WTC11 (cell line): ENCODE results near the gene SRPK3. TPM values are rescaled to one million over a fixed set of nuclear protein-coding genes. Genes with fewer than 3 reads are reported as not detected.
A peak's percentile ranks its signal among the peaks of the same experiment; 100 is the strongest.

Experiments
- ATAC-seq: fragments of 200-7000 bp; cut with Tn5 transposase; 2 replicates; pipeline ENCODE4 v1.10.0; 2021; ENCODE audit warnings: mild to moderate bottlenecking, moderate library complexity
- CTCF ChIA-PET: fragments of 300-600 bp; sonication (Branson Sonifier 250); formaldehyde crosslinking; loops from one replicate; lab custom pipeline; 2021; ENCODE audit warnings: antibody characterized with exemption; lab: Charles Lee
- POLR2A ChIA-PET: fragments of 350-600 bp; sonication (Branson Sonifier 250); formaldehyde crosslinking; loops from one replicate; lab custom pipeline; 2021; ENCODE audit warnings: antibody characterized with exemption; lab: Charles Lee
- DNase-seq: peaks from one replicate; pipeline ENCODE4 v3.0.0; 2021; ENCODE audit warnings: low spot score
- H3K27ac Mint-ChIP-seq: 2 replicates; pipeline ENCODE4 v1.8.0; 2021; ENCODE audit warnings: mixed read lengths
- H3K27me3 Mint-ChIP-seq: 2 replicates; pipeline ENCODE4 v1.8.0; 2021; ENCODE audit warnings: low read depth, mild to moderate bottlenecking, moderate library complexity, mixed read lengths
- H3K36me3 Mint-ChIP-seq: 2 replicates; pipeline ENCODE4 v1.8.0; 2021; ENCODE audit warnings: mixed read lengths
- H3K4me1 Mint-ChIP-seq: 2 replicates; pipeline ENCODE4 v1.8.0; 2022; ENCODE audit warnings: mixed read lengths
- H3K4me3 Mint-ChIP-seq: 2 replicates; pipeline ENCODE4 v1.8.0; 2021; ENCODE audit warnings: mild to moderate bottlenecking, moderate library complexity, mixed read lengths
- H3K9me3 Mint-ChIP-seq: 2 replicates; pipeline ENCODE4 v1.8.0; 2021; ENCODE audit warnings: mixed read lengths
- ATF3 ChIP-seq: sonication (generic); formaldehyde crosslinking; conservative IDR thresholded peaks from 2 replicates; pipeline ENCODE4 v1.8.1; 2022; ENCODE audit warnings: mild to moderate bottlenecking, missing genetic modification reagents
- CDX4 ChIP-seq: fragments of 250-450 bp; sonication (Bioruptor Pico); IDR thresholded peaks from 2 replicates; pipeline ENCODE4 v1.9.0; 2021; ENCODE audit warnings: moderate library complexity, mild to moderate bottlenecking, inconsistent platforms, borderline replicate concordance
- ELF4 ChIP-seq: sonication (generic); formaldehyde crosslinking; IDR thresholded peaks from 2 replicates; pipeline ENCODE4 v1.8.1; 2022; ENCODE audit warnings: low read depth, mild to moderate bottlenecking, moderate library complexity, missing genetic modification reagents
- EMX1 ChIP-seq: fragments of 250-450 bp; sonication (Bioruptor Pico); IDR thresholded peaks from 2 replicates; pipeline ENCODE4 v1.8.0; 2021; ENCODE audit warnings: mild to moderate bottlenecking
- GRHL2 ChIP-seq: fragments of 250-450 bp; sonication (Bioruptor Pico); IDR thresholded peaks from 2 replicates; pipeline ENCODE4 v1.8.0; 2022; ENCODE audit warnings: mild to moderate bottlenecking, moderate library complexity; ENCODE audit not compliant: insufficient replicate concordance, severe bottlenecking
- JAZF1 ChIP-seq: fragments of 250-450 bp; sonication (Bioruptor Pico); IDR thresholded peaks from 2 replicates; pipeline ENCODE4 v1.9.0; 2021; ENCODE audit warnings: moderate library complexity, mild to moderate bottlenecking, inconsistent platforms
- JUN ChIP-seq: sonication (generic); formaldehyde crosslinking; IDR thresholded peaks from 2 replicates; pipeline ENCODE4 v1.8.0; 2023; ENCODE audit warnings: mild to moderate bottlenecking, missing genetic modification reagents
- KAT7 ChIP-seq: sonication (generic); formaldehyde crosslinking; IDR thresholded peaks from 2 replicates; pipeline ENCODE4 v1.8.1; 2023; ENCODE audit warnings: missing genetic modification reagents, mild to moderate bottlenecking, borderline replicate concordance
- NFATC4 ChIP-seq: fragments of 250-450 bp; sonication (Bioruptor Pico); IDR thresholded peaks from 2 replicates; pipeline ENCODE4 v1.9.0; 2021; ENCODE audit warnings: mild to moderate bottlenecking
- NR1H2 ChIP-seq: sonication (generic); formaldehyde crosslinking; IDR thresholded peaks from 2 replicates; pipeline ENCODE4 v1.9.0; 2021; ENCODE audit warnings: mild to moderate bottlenecking, moderate library complexity, missing genetic modification reagents
- NR2C2 ChIP-seq: sonication (generic); formaldehyde crosslinking; IDR thresholded peaks from 2 replicates; pipeline ENCODE4 v1.8.0; 2022; ENCODE audit warnings: mild to moderate bottlenecking, missing genetic modification reagents
- PRDM15 ChIP-seq: sonication (generic); formaldehyde crosslinking; IDR thresholded peaks from 2 replicates; pipeline ENCODE4 v1.8.0; 2022; ENCODE audit warnings: missing genetic modification reagents
- PREB ChIP-seq: sonication (generic); formaldehyde crosslinking; IDR thresholded peaks from 2 replicates; pipeline ENCODE4 v1.8.1; 2022; ENCODE audit warnings: mild to moderate bottlenecking, missing genetic modification reagents, moderate library complexity, borderline replicate concordance
- PRRX2 ChIP-seq: fragments of 250-450 bp; sonication (Bioruptor Pico); IDR thresholded peaks from 2 replicates; pipeline ENCODE4 v1.8.0; 2021; ENCODE audit warnings: mild to moderate bottlenecking
- SMAD4 ChIP-seq: sonication (generic); formaldehyde crosslinking; IDR thresholded peaks from 2 replicates; pipeline ENCODE4 v1.8.0; 2022; ENCODE audit warnings: mild to moderate bottlenecking, missing genetic modification reagents
- TCF7 ChIP-seq: sonication (generic); formaldehyde crosslinking; IDR thresholded peaks from 2 replicates; pipeline ENCODE4 v1.8.0; 2022; ENCODE audit warnings: mild to moderate bottlenecking, low read depth, missing genetic modification reagents, moderate library complexity
- ZBTB21 ChIP-seq: sonication (generic); formaldehyde crosslinking; IDR thresholded peaks from 2 replicates; pipeline ENCODE4 v1.8.1; 2023; ENCODE audit warnings: mild to moderate bottlenecking, missing genetic modification reagents, borderline replicate concordance
- ZNF317 ChIP-seq: sonication (generic); formaldehyde crosslinking; IDR thresholded peaks from 2 replicates; pipeline ENCODE4 v1.8.1; 2023; ENCODE audit warnings: low read depth, mild to moderate bottlenecking, moderate library complexity, missing genetic modification reagents, borderline replicate concordance
- ZNF416 ChIP-seq: fragments of 250-450 bp; sonication (Bioruptor Pico); IDR thresholded peaks from 2 replicates; pipeline ENCODE4 v1.9.0; 2021; ENCODE audit warnings: mild to moderate bottlenecking, inconsistent platforms
- total RNA-seq: library from RNA; stranded (reverse); gene quantifications from 3 replicates; pipeline ENCODE4 v1.2.3, GENCODE V29; 2021
- TF ChIP-seq, protein P1 (sequence below): sonication (generic); formaldehyde crosslinking; IDR thresholded peaks from 2 replicates; pipeline ENCODE4 v1.8.0; 2023; ENCODE audit warnings: mild to moderate bottlenecking, missing genetic modification reagents
- TF ChIP-seq, protein P2 (sequence below): fragments of 250-450 bp; sonication (Bioruptor Pico); IDR thresholded peaks from 2 replicates; pipeline ENCODE4 v1.8.0; 2021; ENCODE audit warnings: mild to moderate bottlenecking
- TF ChIP-seq, protein P3 (sequence below): sonication (generic); formaldehyde crosslinking; IDR thresholded peaks from 2 replicates; pipeline ENCODE4 v1.8.1; 2023; ENCODE audit warnings: mild to moderate bottlenecking, missing genetic modification reagents, moderate library complexity

Gene SRPK3
- total RNA-seq, 1 experiment from 2014 or later, result not detected

GRCh38 chrX:153821066-153821465 is 40.2 kb downstream of the SRPK3 start:
- 0 out of 2 replicates have a peak, but pooled peaks cover 2% of the 10 kb centered on the region for H3K36me3 Mint-ChIP-seq
- H3K4me3 Mint-ChIP-seq, result no peak overlapping the region
- H3K27me3 Mint-ChIP-seq, result no peaks in the 10 kb centered on the region
- ChIA-PET POLR2A (no interaction called here), CTCF (interaction anchor here (0.8 to 1.1 kb wide), 3 partner anchors 17 to 86 kb away, joined by 3 to 4 read pairs (median 4); partner anchors contain the start of genes IDH3G and SSR4)
- H3K27ac Mint-ChIP-seq, result peak overlapping the region; percentile 82
- TF ChIP-seq PREB (CRISPR knock-in tag), result no peak
- TF ChIP-seq NFATC4 (CRISPR knock-in tag), result no peak
- no peak for TF ChIP-seq ATF3
- TF ChIP-seq ZBTB21 (CRISPR knock-in tag), result no peak
- TF ChIP-seq, protein P1, sequence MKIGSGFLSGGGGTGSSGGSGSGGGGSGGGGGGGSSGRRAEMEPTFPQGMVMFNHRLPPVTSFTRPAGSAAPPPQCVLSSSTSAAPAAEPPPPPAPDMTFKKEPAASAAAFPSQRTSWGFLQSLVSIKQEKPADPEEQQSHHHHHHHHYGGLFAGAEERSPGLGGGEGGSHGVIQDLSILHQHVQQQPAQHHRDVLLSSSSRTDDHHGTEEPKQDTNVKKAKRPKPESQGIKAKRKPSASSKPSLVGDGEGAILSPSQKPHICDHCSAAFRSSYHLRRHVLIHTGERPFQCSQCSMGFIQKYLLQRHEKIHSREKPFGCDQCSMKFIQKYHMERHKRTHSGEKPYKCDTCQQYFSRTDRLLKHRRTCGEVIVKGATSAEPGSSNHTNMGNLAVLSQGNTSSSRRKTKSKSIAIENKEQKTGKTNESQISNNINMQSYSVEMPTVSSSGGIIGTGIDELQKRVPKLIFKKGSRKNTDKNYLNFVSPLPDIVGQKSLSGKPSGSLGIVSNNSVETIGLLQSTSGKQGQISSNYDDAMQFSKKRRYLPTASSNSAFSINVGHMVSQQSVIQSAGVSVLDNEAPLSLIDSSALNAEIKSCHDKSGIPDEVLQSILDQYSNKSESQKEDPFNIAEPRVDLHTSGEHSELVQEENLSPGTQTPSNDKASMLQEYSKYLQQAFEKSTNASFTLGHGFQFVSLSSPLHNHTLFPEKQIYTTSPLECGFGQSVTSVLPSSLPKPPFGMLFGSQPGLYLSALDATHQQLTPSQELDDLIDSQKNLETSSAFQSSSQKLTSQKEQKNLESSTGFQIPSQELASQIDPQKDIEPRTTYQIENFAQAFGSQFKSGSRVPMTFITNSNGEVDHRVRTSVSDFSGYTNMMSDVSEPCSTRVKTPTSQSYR, result no peak
- no peak for TF ChIP-seq JAZF1 (CRISPR knock-in tag)
- TF ChIP-seq NR2C2 (CRISPR knock-in tag), result no peak
- no peak for TF ChIP-seq NR1H2 (CRISPR knock-in tag)
- no peak for TF ChIP-seq EMX1
- no peak for TF ChIP-seq ZNF317 (CRISPR knock-in tag)
- TF ChIP-seq CDX4 (CRISPR knock-in tag), result no peak
- TF ChIP-seq GRHL2 (CRISPR knock-in tag), result no peak
- TF ChIP-seq PRDM15 (CRISPR knock-in tag), result no peak
- no peak for ATAC-seq
- no peaks in the 10 kb centered on the region for H3K9me3 Mint-ChIP-seq
- no peak for DNase-seq
- H3K4me1 Mint-ChIP-seq, result peaks cover 66% of the 10 kb centered on the region

GRCh38 chrX:153824348-153824747 is 43.5 kb downstream of the SRPK3 start:
- ATAC-seq, result no peak
- ChIA-PET CTCF (no interaction called here), POLR2A (no interaction called here)
- Mint-ChIP-seq H3K4me3 (no peak overlapping the region), H3K27ac (peak overlapping the region; percentile 93), H3K4me1 (peaks cover 68% of the 10 kb centered on the region), H3K36me3 (peaks cover 9% of the 10 kb centered on the region; the same call in 1 of the 2 replicates), H3K27me3 (no peaks in the 10 kb centered on the region), H3K9me3 (no peaks in the 10 kb centered on the region)
- TF ChIP-seq ELF4 (CRISPR knock-in tag) (no peak), KAT7 (CRISPR knock-in tag) (no peak), TCF7 (CRISPR knock-in tag) (no peak), SMAD4 (no peak), EMX1 (no peak), PRRX2 (CRISPR knock-in tag) (no peak), JUN (CRISPR knock-in tag) (no peak), ZNF416 (CRISPR knock-in tag) (no peak)
- TF ChIP-seq, protein P2, sequence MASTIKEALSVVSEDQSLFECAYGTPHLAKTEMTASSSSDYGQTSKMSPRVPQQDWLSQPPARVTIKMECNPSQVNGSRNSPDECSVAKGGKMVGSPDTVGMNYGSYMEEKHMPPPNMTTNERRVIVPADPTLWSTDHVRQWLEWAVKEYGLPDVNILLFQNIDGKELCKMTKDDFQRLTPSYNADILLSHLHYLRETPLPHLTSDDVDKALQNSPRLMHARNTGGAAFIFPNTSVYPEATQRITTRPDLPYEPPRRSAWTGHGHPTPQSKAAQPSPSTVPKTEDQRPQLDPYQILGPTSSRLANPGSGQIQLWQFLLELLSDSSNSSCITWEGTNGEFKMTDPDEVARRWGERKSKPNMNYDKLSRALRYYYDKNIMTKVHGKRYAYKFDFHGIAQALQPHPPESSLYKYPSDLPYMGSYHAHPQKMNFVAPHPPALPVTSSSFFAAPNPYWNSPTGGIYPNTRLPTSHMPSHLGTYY (CRISPR knock-in tag), result no peak
- TF ChIP-seq, protein P3, sequence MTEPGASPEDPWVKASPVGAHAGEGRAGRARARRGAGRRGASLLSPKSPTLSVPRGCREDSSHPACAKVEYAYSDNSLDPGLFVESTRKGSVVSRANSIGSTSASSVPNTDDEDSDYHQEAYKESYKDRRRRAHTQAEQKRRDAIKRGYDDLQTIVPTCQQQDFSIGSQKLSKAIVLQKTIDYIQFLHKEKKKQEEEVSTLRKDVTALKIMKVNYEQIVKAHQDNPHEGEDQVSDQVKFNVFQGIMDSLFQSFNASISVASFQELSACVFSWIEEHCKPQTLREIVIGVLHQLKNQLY, result no peak
- DNase-seq, result no peak
